GM19455 (cell line): ENCODE results near the gene KRT25.

Experiments
- ATAC-seq: cut with Tn5 transposase; IDR thresholded peaks from one replicate; pipeline ENCODE4 v1.9.1; 2021; ENCODE audit not compliant: unreplicated experiment

The KRT25 gene

GRCh38 chr17:40699371-40699770, 55.8 kb downstream of the KRT25 start:
- ATAC-seq: no peak
